ENCODE data around the gene TEX261. TPM values are rescaled to one million over a fixed set of nuclear protein-coding genes. Genes with fewer than 3 reads are reported as not detected.

Gene TEX261
- polyA plus RNA-seq, 5 donors: 50.9 to 63.9 (median 56.9) TPM

- DNase-seq: no peak
Measured at GRCh38 chr2:70939001-70939838, 55.5 kb downstream of the TEX261 start.

GRCh38 chr2:70938586-70938950 lies 56.1 kb downstream of the TEX261 start:
- no peak for DNase-seq

- no peak for DNase-seq
Measured at GRCh38 chr2:70937866-70938585, 56.6 kb downstream of the TEX261 start.

GRCh38 chr2:70936979-70937811 lies 57.5 kb downstream of the TEX261 start:
- DNase-seq: no peak

GRCh38 chr2:70936165-70936978 lies 58.3 kb downstream of the TEX261 start:
- no peak for DNase-seq

Other genes with a start within 250 kb of the TEX261 start
- gene ADD2, start 226.7 kb downstream of the TEX261 start, polyA plus RNA-seq (ENCODE audit: insufficient read depth in 1 of 5, insufficient read length in 5 of 5, low replicate concordance in 1 of 5): 1 to 10 TPM; 5.2 to 7.5 (median 6.4) TPM
- gene FIGLA, start 204.2 kb downstream of the TEX261 start, polyA plus RNA-seq (ENCODE audit: insufficient read depth in 1 of 5, insufficient read length in 5 of 5, low replicate concordance in 1 of 5): not detected
- under 1 TPM in 4 of 5 donors, not detected in 1; 0.05 to 0.21 (median 0.10) TPM for gene CLEC4F, start 174.3 kb downstream of the TEX261 start, polyA plus RNA-seq (ENCODE audit: insufficient read depth in 1 of 5, insufficient read length in 5 of 5, low replicate concordance in 1 of 5)
- under 1 TPM in 2 of 5 donors, not detected in 3; 0.11 to 0.22 TPM for gene CD207, start 159.1 kb downstream of the TEX261 start, polyA plus RNA-seq (ENCODE audit: insufficient read depth in 1 of 5, insufficient read length in 5 of 5, low replicate concordance in 1 of 5)
- 1 to 10 TPM in 4 of 5 donors, under 1 TPM in 1; 0.90 to 2.4 (median 1.4) TPM for gene VAX2, start 94.3 kb downstream of the TEX261 start, polyA plus RNA-seq (ENCODE audit: insufficient read depth in 1 of 5, insufficient read length in 5 of 5, low replicate concordance in 1 of 5)
- 1 to 10 TPM; 3.0 to 5.8 (median 3.6) TPM for gene ATP6V1B1, start 59.0 kb downstream of the TEX261 start, polyA plus RNA-seq (ENCODE audit: insufficient read depth in 1 of 5, insufficient read length in 5 of 5, low replicate concordance in 1 of 5)
- gene ANKRD53, start 16.2 kb downstream of the TEX261 start, polyA plus RNA-seq (ENCODE audit: insufficient read depth in 1 of 5, insufficient read length in 5 of 5, low replicate concordance in 1 of 5): 1 to 10 TPM; 1.6 to 4.3 (median 2.5) TPM
- gene NAGK, start 73.8 kb upstream of the TEX261 start, polyA plus RNA-seq (ENCODE audit: insufficient read depth in 1 of 5, insufficient read length in 5 of 5, low replicate concordance in 1 of 5): 100 to 1,000 TPM in 3 of 5 donors, 10 to 100 TPM in 2; 83.3 to 111 (median 102) TPM
- gene MCEE, start 135.4 kb upstream of the TEX261 start, polyA plus RNA-seq (ENCODE audit: insufficient read depth in 1 of 5, insufficient read length in 5 of 5, low replicate concordance in 1 of 5): 10 to 100 TPM; 23.9 to 31.5 (median 28.8) TPM
- 10 to 100 TPM; 45.2 to 57.9 (median 48.1) TPM for gene MPHOSPH10, start 135.8 kb upstream of the TEX261 start, polyA plus RNA-seq (ENCODE audit: insufficient read depth in 1 of 5, insufficient read length in 5 of 5, low replicate concordance in 1 of 5)
- gene PAIP2B, start 232.2 kb upstream of the TEX261 start, polyA plus RNA-seq (ENCODE audit: insufficient read depth in 1 of 5, insufficient read length in 5 of 5, low replicate concordance in 1 of 5): 10 to 100 TPM in 2 of 5 donors, 1 to 10 TPM in 3; 7.4 to 10.8 (median 9.9) TPM